DMS79 treated with DMSO at 0.1 percent for 48 hours (cell line): Measurements from ENCODE around the gene TCEAL5.
A peak's percentile ranks its signal among the peaks of the same experiment; 100 is the strongest.
"Not testable (repeated sequence)": the region's sequence is repeated elsewhere in the genome, so short reads cannot be mapped to it uniquely, and the experiment has no call there.

Source experiments
- DNase-seq: peaks from one replicate; lab custom pipeline; 2025; lab: John Stamatoyannopoulos, UW

The TCEAL5 gene, protein sequence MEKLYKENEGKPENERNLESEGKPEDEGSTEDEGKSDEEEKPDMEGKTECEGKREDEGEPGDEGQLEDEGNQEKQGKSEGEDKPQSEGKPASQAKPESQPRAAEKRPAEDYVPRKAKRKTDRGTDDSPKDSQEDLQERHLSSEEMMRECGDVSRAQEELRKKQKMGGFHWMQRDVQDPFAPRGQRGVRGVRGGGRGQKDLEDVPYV

GRCh38 chrX:103276581-103277002 is at the start of gene TCEAL5:
TCEAL5 (minus strand) TSS chrX:103276750; CDS start chrX:103274563, 2,187 bp downstream.
- peak; percentile 79 for DNase-seq

- DNase-seq, result no peak
Measured at GRCh38 chrX:103311399-103311780, 34.8 kb upstream of the TCEAL5 start.

GRCh38 chrX:103310555-103311398 is 34.2 kb upstream of the TCEAL5 start, which contains the start of gene BEX2:
BEX2 (minus strand) TSS chrX:103310990; CDS start chrX:103309976, 1,014 bp downstream.
- peak; percentile 89 for DNase-seq

GRCh38 chrX:103309860-103310554 is 33.5 kb upstream of the TCEAL5 start:
- peak; percentile 37 for DNase-seq

- DNase-seq, result not testable (repeated sequence)
Measured at GRCh38 chrX:103305666-103306065, 29.1 kb upstream of the TCEAL5 start.

GRCh38 chrX:103304705-103305104 is 28.2 kb upstream of the TCEAL5 start:
- no peak for DNase-seq

DNA sequence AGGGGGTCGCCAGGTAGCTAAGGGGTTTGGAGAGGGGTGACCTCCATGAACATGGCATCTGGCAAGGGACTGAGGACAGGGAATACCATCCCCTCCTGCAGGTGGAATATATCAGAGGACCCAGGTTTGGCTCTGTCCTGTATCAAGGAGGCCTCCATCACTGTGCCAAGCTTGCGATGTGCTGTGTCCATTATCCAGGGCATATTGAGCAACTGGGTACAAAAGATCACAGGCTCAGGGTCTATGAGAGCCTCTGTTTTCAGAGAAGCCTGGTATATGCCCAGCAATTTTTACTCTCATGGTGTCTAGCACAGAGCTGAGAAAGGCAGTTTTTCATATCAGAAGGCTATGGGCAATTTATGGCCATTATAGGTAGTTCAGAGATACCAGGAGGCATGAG is 16.6 kb upstream of the TCEAL5 start:
- DNase-seq, result no peak

GRCh38 chrX:103279624-103280023 is 3.1 kb upstream of the TCEAL5 start:
- DNase-seq, result no peak

GRCh38 chrX:103275947-103276567 is 493 bp downstream of the TCEAL5 start:
- DNase-seq, result peak; percentile 20

GRCh38 chrX:103274284-103274683 is 2.3 kb downstream of the TCEAL5 start:
- DNase-seq, result no peak

GRCh38 chrX:103258275-103258674 is 18.3 kb downstream of the TCEAL5 start:
- no peak for DNase-seq

DNA sequence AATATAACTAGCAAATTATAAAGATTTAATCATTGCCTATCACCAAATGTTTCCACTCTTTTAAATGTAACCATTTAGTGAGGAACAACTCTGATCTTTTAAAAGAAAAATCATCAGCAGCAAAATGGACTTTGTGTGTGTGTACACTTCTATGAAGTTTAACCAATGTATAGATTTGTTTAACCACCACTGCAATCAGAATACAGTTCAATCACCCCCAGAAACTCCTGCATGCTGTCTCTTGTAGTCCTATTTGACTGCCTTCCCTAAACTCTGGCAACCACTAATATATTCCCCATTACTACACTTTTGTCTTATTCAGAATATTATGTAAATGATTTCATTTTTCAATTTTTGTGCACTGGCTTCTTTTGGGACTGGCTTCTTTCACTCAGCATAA is 19.9 kb downstream of the TCEAL5 start:
- DNase-seq, result no peak

GRCh38 chrX:103254921-103255493 is 21.5 kb downstream of the TCEAL5 start, which contains the start of gene TCEAL8:
TCEAL8 (minus strand) TSS chrX:103255155; CDS start chrX:103253979, 1,176 bp downstream.
- DNase-seq, result peak; percentile 93

DNA sequence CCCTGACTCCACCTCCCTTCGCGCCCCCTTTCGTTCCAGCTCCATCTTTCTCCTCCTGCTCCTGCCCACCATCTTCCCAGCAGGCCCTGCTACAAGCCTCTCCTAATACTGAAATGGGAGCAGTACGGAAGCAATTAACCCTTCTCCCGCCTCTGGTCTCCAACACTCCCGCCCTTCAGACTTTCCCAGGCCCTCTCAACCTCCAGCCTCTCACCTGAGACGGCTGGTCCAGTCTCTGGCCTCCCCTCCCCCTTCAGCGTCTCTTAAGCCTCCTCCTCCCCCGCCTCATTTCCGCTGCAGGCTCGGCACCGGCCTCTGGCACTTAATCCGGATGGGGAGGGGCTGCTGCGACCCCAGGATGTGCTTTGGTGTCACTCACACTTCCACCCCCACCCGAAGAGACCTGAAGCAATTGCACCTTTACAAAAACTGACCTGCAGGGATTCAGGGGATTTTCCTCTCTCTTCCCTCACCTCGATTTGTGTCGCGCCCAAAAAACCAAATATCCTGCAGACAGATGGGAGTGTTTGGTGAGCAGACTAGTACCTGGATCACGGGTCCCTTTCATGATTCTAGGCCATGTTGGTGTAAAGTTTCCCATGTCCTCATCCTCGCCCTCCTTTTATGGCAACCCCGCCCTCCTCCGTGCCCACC is 22.3 kb downstream of the TCEAL5 start:
- peak; percentile 92 for DNase-seq

DNA sequence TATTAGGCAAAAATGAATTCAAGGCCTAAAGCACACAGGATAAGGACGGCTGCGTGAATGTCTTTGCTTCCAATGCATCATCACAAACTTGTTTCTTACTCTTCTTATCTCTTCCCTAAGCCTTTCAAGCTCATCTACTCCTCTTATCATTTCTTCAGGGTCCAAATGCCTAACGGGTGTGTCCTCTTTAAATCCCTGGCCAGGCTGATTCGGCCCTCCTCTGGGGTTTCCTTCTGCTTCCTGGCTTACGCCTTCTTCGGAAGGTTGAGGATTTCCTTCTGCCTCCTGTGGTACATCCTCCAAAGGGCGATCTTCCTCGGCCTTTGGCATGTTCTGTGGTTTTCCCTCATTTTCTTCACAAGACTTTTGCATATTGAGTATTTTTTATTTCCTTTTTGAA is 22.9 kb downstream of the TCEAL5 start:
- no peak for DNase-seq

GRCh38 chrX:103250977-103251376 is 25.6 kb downstream of the TCEAL5 start:
- no peak for DNase-seq

DNA sequence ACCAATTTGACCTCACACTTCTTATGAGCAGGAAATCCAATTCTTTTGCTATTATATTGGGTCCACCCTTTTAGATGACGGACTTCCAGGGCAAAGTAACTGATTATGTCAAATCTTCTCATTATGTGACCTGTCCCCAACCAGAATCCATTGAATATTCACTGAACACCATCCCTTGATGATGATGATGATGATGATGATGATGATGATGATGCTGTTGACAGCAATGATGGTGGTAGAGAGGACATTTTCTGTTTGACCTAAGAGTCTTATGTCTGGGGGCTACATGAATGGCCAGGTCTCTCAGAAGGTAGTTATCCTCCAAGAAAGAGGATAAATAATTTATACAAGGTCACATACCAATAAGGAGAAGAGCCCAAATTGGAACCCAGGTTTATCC is 26.7 kb downstream of the TCEAL5 start:
- DNase-seq, result no peak

DNA sequence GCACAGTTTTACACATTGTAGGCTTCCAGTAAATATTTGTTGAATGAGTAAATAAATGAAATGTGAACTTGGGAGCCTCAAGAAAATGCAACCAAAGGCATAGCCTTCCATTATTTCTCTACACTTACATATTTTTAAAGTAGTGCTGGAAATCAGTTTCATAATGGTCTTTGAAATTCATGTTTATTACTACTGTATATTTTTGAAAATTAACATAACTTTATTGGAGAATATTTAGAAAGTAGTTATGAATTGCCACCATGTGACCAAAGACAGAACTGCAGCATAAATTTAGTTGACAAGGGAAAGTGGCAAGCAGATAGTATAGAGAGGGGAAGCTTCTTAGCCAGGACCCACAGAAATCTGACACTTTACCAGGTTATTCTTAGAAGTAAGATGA is 28.0 kb downstream of the TCEAL5 start:
- no peak for DNase-seq

DNA sequence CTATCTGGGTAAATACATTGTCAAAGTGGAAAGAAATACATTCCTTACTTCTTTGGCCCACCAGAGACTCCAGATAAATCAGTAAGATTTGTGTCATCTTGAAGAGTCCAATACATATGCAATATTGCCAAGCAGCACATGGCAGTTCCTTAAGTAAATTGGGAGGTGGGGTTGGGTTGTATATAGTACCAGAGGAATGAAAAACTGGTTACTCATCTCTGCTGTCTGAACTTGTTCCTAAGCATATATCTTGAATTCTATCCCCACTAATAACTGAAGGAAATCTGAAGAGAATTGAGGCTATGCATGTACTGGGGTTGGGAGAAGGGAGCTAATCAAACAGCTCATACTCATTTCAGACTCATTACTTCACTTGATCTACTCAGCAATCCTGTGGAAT is 36.4 kb downstream of the TCEAL5 start:
- DNase-seq, result no peak

DNA sequence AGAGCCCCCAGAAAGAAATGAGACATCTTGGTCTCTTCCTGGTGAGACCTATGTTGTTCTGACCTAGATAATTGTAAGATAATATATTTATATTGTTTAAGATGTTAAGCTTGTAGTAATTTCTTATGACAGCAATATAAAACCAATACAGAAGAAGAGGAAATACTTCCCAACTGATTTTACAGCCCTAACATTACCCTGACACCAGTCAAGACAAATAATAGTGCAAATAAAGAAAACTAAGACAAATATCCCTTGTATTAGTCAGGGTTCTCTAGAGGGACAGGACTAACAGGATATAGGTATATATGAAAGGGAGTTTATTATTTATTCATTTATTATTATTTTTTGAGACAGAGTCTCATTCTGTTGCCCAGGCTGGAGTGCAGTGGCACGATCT is 40.3 kb downstream of the TCEAL5 start:
- no peak for DNase-seq

GRCh38 chrX:103235608-103236007 is 40.9 kb downstream of the TCEAL5 start:
- not testable (repeated sequence) for DNase-seq
